GM23338 (cell line): ENCODE measurements around the gene CTU2. TPM values are rescaled to one million over a fixed set of nuclear protein-coding genes. Genes with fewer than 3 reads are reported as not detected.

Experiments used
- ATAC-seq: fragments of 200-7000 bp; cut with Tn5 transposase; 3 replicates; pipeline ENCODE4 v1.9.1; 2020
- DNase-seq: peaks from one replicate; pipeline ENCODE4 v3.0.0-alpha.2; 2015; ENCODE audit warnings: low spot score
- H2AFZ ChIP-seq: fragments of 200-600 bp; sonication (generic); 2 replicates; pipeline ENCODE4 v1.8.0; 2016; ENCODE audit warnings: antibody characterized with exemption, mild to moderate bottlenecking, moderate library complexity
- H3F3A ChIP-seq: fragments of 200-600 bp; sonication (generic); replicated peaks from 2 replicates; pipeline ENCODE4 v1.8.0; 2017; ENCODE audit warnings: antibody characterized with exemption, mixed run types, low read depth
- H3K27ac ChIP-seq: fragments of 200-600 bp; sonication (generic); 2 replicates; pipeline ENCODE4 v1.6.1; 2016; ENCODE audit warnings: low read depth
- H3K27me3 ChIP-seq: fragments of 200-600 bp; sonication (generic); 2 replicates; pipeline ENCODE4 v1.8.0; 2016; ENCODE audit warnings: mild to moderate bottlenecking, mixed run types, moderate library complexity; ENCODE audit not compliant: insufficient read depth
- H3K36me3 ChIP-seq: fragments of 200-600 bp; sonication (generic); 2 replicates; pipeline ENCODE4 v1.8.0; 2016; ENCODE audit warnings: mild to moderate bottlenecking; ENCODE audit not compliant: insufficient read depth
- H3K4me1 ChIP-seq: fragments of 200-600 bp; sonication (generic); 2 replicates; pipeline ENCODE4 v1.8.0; 2016; ENCODE audit warnings: mild to moderate bottlenecking, moderate library complexity; ENCODE audit not compliant: insufficient read depth
- H3K4me2 ChIP-seq: fragments of 200-600 bp; sonication (generic); 2 replicates; pipeline ENCODE4 v1.7.1; 2017; ENCODE audit warnings: mixed run types
- H3K4me3 ChIP-seq: fragments of 200-600 bp; sonication (generic); 2 replicates; pipeline ENCODE4 v1.6.1; 2016; ENCODE audit warnings: mixed run types
- H3K79me2 ChIP-seq: fragments of 200-600 bp; sonication (generic); replicated peaks from 2 replicates; pipeline ENCODE4 v1.8.0; 2017; ENCODE audit warnings: mild to moderate bottlenecking; ENCODE audit not compliant: insufficient read depth
- H3K9me2 ChIP-seq: fragments of 200-600 bp; sonication (generic); 2 replicates; pipeline ENCODE4 v1.8.0; 2017; ENCODE audit not compliant: insufficient read depth
- H4K20me1 ChIP-seq: fragments of 200-600 bp; sonication (generic); replicated peaks from 2 replicates; pipeline ENCODE4 v1.8.0; 2017; ENCODE audit warnings: mild to moderate bottlenecking; ENCODE audit not compliant: insufficient read depth
- H3K27ac Mint-ChIP-seq: 2 replicates; pipeline ENCODE4 v1.8.0; 2020; ENCODE audit warnings: inconsistent platforms, mild to moderate bottlenecking, moderate library complexity, mixed read lengths
- H3K27me3 Mint-ChIP-seq: 3 replicates; pipeline ENCODE4 v1.8.0; 2022; ENCODE audit warnings: low read depth, mild to moderate bottlenecking, moderate library complexity, mixed read lengths, inconsistent platforms; ENCODE audit not compliant: insufficient read depth, poor library complexity
- H3K36me3 Mint-ChIP-seq: 3 replicates; pipeline ENCODE4 v1.8.0; 2021; ENCODE audit warnings: low read depth, mild to moderate bottlenecking, inconsistent platforms, moderate library complexity, mixed read lengths
- H3K4me1 Mint-ChIP-seq: 3 replicates; pipeline ENCODE4 v1.8.0; 2020; ENCODE audit warnings: mild to moderate bottlenecking, inconsistent platforms, mixed read lengths
- H3K4me3 Mint-ChIP-seq: 3 replicates; pipeline ENCODE4 v1.8.0; 2021; ENCODE audit warnings: moderate library complexity, mild to moderate bottlenecking, inconsistent platforms, mixed read lengths
- H3K9me3 Mint-ChIP-seq: 3 replicates; pipeline ENCODE4 v1.8.0; 2020; ENCODE audit warnings: moderate library complexity, mild to moderate bottlenecking, inconsistent platforms, mixed read lengths
- CREB1 ChIP-seq: fragments of 250-450 bp; sonication (Bioruptor Pico); IDR thresholded peaks from 2 replicates; pipeline ENCODE4 v1.5.0; 2020; ENCODE audit warnings: low read depth, mild to moderate bottlenecking, moderate library complexity
- CTCF ChIP-seq, 2 experiments: fragments of 200-600 bp in 1 of 2; sonication (generic) in 1 of 2; conservative IDR thresholded peaks; 2 replicates each; pipeline versions ENCODE4 v1.5.1 to v1.6.1; 2016 to 2017; ENCODE audit warnings: antibody characterized with exemption in 2 of 2, low read depth in 2 of 2, mild to moderate bottlenecking in 2 of 2, moderate library complexity in 1 of 2
- ETS1 ChIP-seq: IDR thresholded peaks from 2 replicates; pipeline ENCODE4 v1.6.1; 2016; ENCODE audit warnings: antibody characterized with exemption
- EZH2 ChIP-seq: fragments of 200-600 bp; sonication (generic); IDR thresholded peaks from one replicate; pipeline ENCODE4 v1.8.0; 2017; ENCODE audit warnings: antibody characterized with exemption, mild to moderate bottlenecking, low read depth; ENCODE audit not compliant: unreplicated experiment
- JUNB ChIP-seq: IDR thresholded peaks from one replicate; pipeline ENCODE4 v1.6.1; 2016; ENCODE audit warnings: antibody characterized with exemption; ENCODE audit not compliant: unreplicated experiment
- POLR2AphosphoS5 ChIP-seq: IDR thresholded peaks from 2 replicates; pipeline ENCODE4 v1.6.1; 2016; ENCODE audit warnings: antibody characterized with exemption, low read depth
- STAT1 ChIP-seq: IDR thresholded peaks from one replicate; pipeline ENCODE4 v1.6.1; 2016; ENCODE audit warnings: antibody characterized with exemption; ENCODE audit not compliant: unreplicated experiment
- ZNF114 ChIP-seq: fragments of 250-450 bp; sonication (Bioruptor Pico); IDR thresholded peaks from 2 replicates; pipeline ENCODE4 v1.5.0; 2020; ENCODE audit warnings: mild to moderate bottlenecking, moderate library complexity
- ZNF331 ChIP-seq: fragments of 250-450 bp; sonication (Bioruptor Pico); IDR thresholded peaks from 2 replicates; pipeline ENCODE4 v1.5.0; 2020; ENCODE audit warnings: low read depth, mild to moderate bottlenecking, moderate library complexity
- ZNF462 ChIP-seq: fragments of 250-450 bp; sonication (Bioruptor Pico); IDR thresholded peaks from 2 replicates; pipeline ENCODE4 v1.5.0; 2020; ENCODE audit warnings: mild to moderate bottlenecking, moderate library complexity
- polyA plus RNA-seq: library from polyadenylated mRNA; unstranded; fragments of >200 nt; fragmentation: Nextera tagmentation; extraction: Ambion mirVana; gene quantifications from 2 replicates; pipeline ENCODE4 v1.2.1, GENCODE V29; 2016
- total RNA-seq: library from RNA; depleted of rRNA; stranded (reverse); fragments of >200 nt; shearing (Covaris generic); gene quantifications from 2 replicates; pipeline ENCODE4 v1.2.3, GENCODE V29; 2014

CTU2 gene
- total and polyA plus RNA-seq, 2 experiments from 2014 or later: 22.3 to 25.7 TPM

- TF ChIP-seq CTCF (conservative IDR thresholded peaks at IDR 0.05; ENCODE audit: low read depth in 2 of 2): no peak
- no peak for TF ChIP-seq ZNF114 (CRISPR knock-in tag)
- no peak for TF ChIP-seq CREB1
- no peak for TF ChIP-seq ZNF331 (CRISPR knock-in tag)
- no peak for TF ChIP-seq ETS1
Observed at GRCh38 chr16:88723507-88723887, 17.2 kb downstream of the CTU2 start (continued).

- Mint-ChIP-seq H3K36me3 (peaks cover 12% of the 10 kb centered on the region; the same call in 2 of the 3 replicates), H3K27me3 (peaks cover 20% of the 10 kb centered on the region), H3K27ac (no peak overlapping the region), H3K9me3 (no peaks in the 10 kb centered on the region), H3K4me1 (no peaks in the 10 kb centered on the region), H3K4me3 (no peak overlapping the region)
- no peaks in the 10 kb centered on the region for H4K20me1 ChIP-seq
- H3F3A ChIP-seq: no peaks in the 10 kb centered on the region
- no peaks in the 10 kb centered on the region for H3K9me2 ChIP-seq
- DNase-seq (no peak), ATAC-seq (no peak)
- H2AFZ ChIP-seq: no peak overlapping the region
- H3K79me2 ChIP-seq: no peaks in the 10 kb centered on the region
- H3K27ac ChIP-seq: no peak overlapping the region
- no peaks in the 10 kb centered on the region for H3K36me3 ChIP-seq
- H3K4me1 ChIP-seq: no peaks in the 10 kb centered on the region
- no peak overlapping the region for H3K4me3 ChIP-seq
- H3K27me3 ChIP-seq: no peaks in the 10 kb centered on the region
- no peak overlapping the region for H3K4me2 ChIP-seq
- TF ChIP-seq JUNB (no peak), STAT1 (no peak), CTCF (conservative IDR thresholded peaks at IDR 0.05; ENCODE audit: low read depth in 2 of 2) (no peak), ETS1 (no peak), CREB1 (no peak), EZH2 (no peak), ZNF462 (CRISPR knock-in tag) (no peak), POLR2AphosphoS5 (no peak)
Observed at GRCh38 chr16:88723911-88724310, 17.6 kb downstream of the CTU2 start.
